ENCODE data around the gene ANO7.
A peak's percentile ranks its signal among the peaks of the same experiment; 100 is the strongest.

ANO7 gene

GRCh38 chr2:241252778-241253475, 64.5 kb downstream of the ANO7 start:
- no peak for DNase-seq (ENCODE audit: low spot score)

GRCh38 chr2:241254904-241255351, 66.5 kb downstream of the ANO7 start:
- no peak for DNase-seq (ENCODE audit: low spot score)

GRCh38 chr2:241255542-241256167, 67.2 kb downstream of the ANO7 start:
- DNase-seq (ENCODE audit: low spot score) = peak; percentile 31

- DNase-seq (ENCODE audit: low spot score) = no peak
These were observed 67.7 kb downstream of the ANO7 start for GRCh38 chr2:241256168-241256545.

- no peak for DNase-seq (ENCODE audit: low spot score)
These were observed 69.0 kb downstream of the ANO7 start for GRCh38 chr2:241257419-241258032.

GRCh38 chr2:241258505-241259280, 70.2 kb downstream of the ANO7 start:
- DNase-seq (ENCODE audit: low spot score) = no peak

GRCh38 chr2:241260911-241261310, 72.4 kb downstream of the ANO7 start:
- no peak for DNase-seq (ENCODE audit: low spot score)

GRCh38 chr2:241261628-241262027, 73.2 kb downstream of the ANO7 start:
- no peak for DNase-seq (ENCODE audit: low spot score)

- no peak for DNase-seq (ENCODE audit: low spot score)
These were observed 74.6 kb downstream of the ANO7 start for GRCh38 chr2:241263061-241263460.

- no peak for DNase-seq (ENCODE audit: low spot score)
These were observed 77.0 kb downstream of the ANO7 start for GRCh38 chr2:241265506-241265905.

GRCh38 chr2:241267249-241268067, 79.0 kb downstream of the ANO7 start:
- DNase-seq (ENCODE audit: low spot score) = no peak

- no peak for DNase-seq (ENCODE audit: low spot score)
These were observed 79.8 kb downstream of the ANO7 start for GRCh38 chr2:241268306-241268705.

- DNase-seq (ENCODE audit: low spot score) = no peak
These were observed 80.4 kb downstream of the ANO7 start for GRCh38 chr2:241268716-241269445.

GRCh38 chr2:241269707-241270520, 81.4 kb downstream of the ANO7 start:
- DNase-seq (ENCODE audit: low spot score) = no peak

GRCh38 chr2:241270531-241270930, 82.1 kb downstream of the ANO7 start:
- no peak for DNase-seq (ENCODE audit: low spot score)

- peak; percentile 73 for DNase-seq (ENCODE audit: low spot score)
These were observed 83.3 kb downstream of the ANO7 start for GRCh38 chr2:241271706-241272302.

GRCh38 chr2:241272303-241273209, 84.1 kb downstream of the ANO7 start:
- peak; percentile 22 for DNase-seq (ENCODE audit: low spot score)

GRCh38 chr2:241273210-241274020, 84.9 kb downstream of the ANO7 start:
- DNase-seq (ENCODE audit: low spot score) = no peak
